ENCODE results near the gene GJC2. TPM values are rescaled to one million over a fixed set of nuclear protein-coding genes. Genes with fewer than 3 reads are reported as not detected.

Gene GJC2
- total RNA-seq, 1 donor from 2014 or later = 2.5 TPM

- Mint-ChIP-seq H3K27me3 (ENCODE audit: low read depth) (no peaks in the 10 kb centered on the region), H3K4me1 (peaks cover under 1% of the 10 kb centered on the region), H3K36me3 (no peaks in the 10 kb centered on the region), H3K27ac (no peak overlapping the region), H3K4me3 (no peak overlapping the region), H3K9me3 (no peaks in the 10 kb centered on the region)
- DNase-seq (ENCODE audit: low spot score in 2 of 2, unreplicated experiment in 2 of 2) = no peak
- no peak for TF ChIP-seq CTCF (IDR thresholded peaks at IDR 0.05; ENCODE audit: unreplicated experiment)
These were observed 6.8 kb downstream of the GJC2 start for GRCh38 chr1:228156515-228156881.

- TF ChIP-seq CTCF (IDR thresholded peaks at IDR 0.05; ENCODE audit: unreplicated experiment) = no peak
- Mint-ChIP-seq H3K27me3 (ENCODE audit: low read depth) (no peaks in the 10 kb centered on the region), H3K27ac (no peak overlapping the region), H3K36me3 (no peaks in the 10 kb centered on the region), H3K4me3 (no peak overlapping the region), H3K9me3 (no peaks in the 10 kb centered on the region), H3K4me1 (peaks cover 6% of the 10 kb centered on the region)
- DNase-seq (ENCODE audit: low spot score in 2 of 2, unreplicated experiment in 2 of 2) = no peak
These were observed 7.4 kb downstream of the GJC2 start for GRCh38 chr1:228156941-228157728.

GRCh38 chr1:228157729-228158126, 8.0 kb downstream of the GJC2 start:
- no peak for DNase-seq (ENCODE audit: low spot score in 2 of 2, unreplicated experiment in 2 of 2)
- TF ChIP-seq CTCF (IDR thresholded peaks at IDR 0.05; ENCODE audit: unreplicated experiment) = no peak
- Mint-ChIP-seq H3K4me3 (no peak overlapping the region), H3K4me1 (peaks cover 9% of the 10 kb centered on the region), H3K27me3 (ENCODE audit: low read depth) (no peaks in the 10 kb centered on the region), H3K27ac (no peak overlapping the region), H3K36me3 (no peaks in the 10 kb centered on the region), H3K9me3 (no peaks in the 10 kb centered on the region)

GRCh38 chr1:228158151-228159007, 8.6 kb downstream of the GJC2 start:
- no peak for TF ChIP-seq CTCF (IDR thresholded peaks at IDR 0.05; ENCODE audit: unreplicated experiment)
- DNase-seq (ENCODE audit: low spot score in 2 of 2, unreplicated experiment in 2 of 2) = no peak

GRCh38 chr1:228159008-228159665, 9.4 kb downstream of the GJC2 start:
- Mint-ChIP-seq H3K4me1 (peaks cover 12% of the 10 kb centered on the region), H3K27me3 (ENCODE audit: low read depth) (no peaks in the 10 kb centered on the region), H3K36me3 (no peaks in the 10 kb centered on the region), H3K4me3 (no peak overlapping the region), H3K9me3 (no peaks in the 10 kb centered on the region), H3K27ac (no peak overlapping the region)
- TF ChIP-seq CTCF (IDR thresholded peaks at IDR 0.05; ENCODE audit: unreplicated experiment) = no peak
- no peak for DNase-seq (ENCODE audit: low spot score in 2 of 2, unreplicated experiment in 2 of 2)

More at GRCh38 chr1:228158151-228159007, 8.6 kb downstream of the GJC2 start:
- no peak overlapping the region for H3K27ac Mint-ChIP-seq
- H3K4me1 Mint-ChIP-seq = peaks cover 9% of the 10 kb centered on the region
- no peaks in the 10 kb centered on the region for H3K27me3 Mint-ChIP-seq (ENCODE audit: low read depth)
- no peaks in the 10 kb centered on the region for H3K9me3 Mint-ChIP-seq
- H3K36me3 Mint-ChIP-seq = no peaks in the 10 kb centered on the region
- H3K4me3 Mint-ChIP-seq = no peak overlapping the region
